ENCODE measurements around the gene DHCR7. TPM values are rescaled to one million over a fixed set of nuclear protein-coding genes. Genes with fewer than 3 reads are reported as not detected.

DHCR7 gene
- total and polyA plus RNA-seq, 2 experiments from 2014 or later = 140 to 303 TPM

- no peaks in the 10 kb centered on the region for H3K36me3 ChIP-seq (replicated peaks; ENCODE audit: insufficient read depth, low read depth)
- WGBS (ENCODE audit: low lambda C conversion rate, missing lambda C conversion rate) = 98% methylated on average over 25 of the region's 27 CpGs
Observed at GRCh38 chr11:71474141-71474770, 26.1 kb upstream of the DHCR7 start.

GRCh38 chr11:71473793-71474080, 25.5 kb upstream of the DHCR7 start:
- H3K4me1 ChIP-seq (ENCODE audit: insufficient read depth) = no peaks in the 10 kb centered on the region
- no peak overlapping the region for H2AFZ ChIP-seq
- no peak overlapping the region for H3K27ac ChIP-seq
- TF ChIP-seq EZH2phosphoT487 (IDR thresholded peaks at IDR 0.05; ENCODE audit: low read depth, severe bottlenecking, unreplicated experiment) (no peak), CTCF (IDR thresholded peaks at IDR 0.05; ENCODE audit: poor library complexity) (no peak), EZH2 (IDR thresholded peaks at IDR 0.05; ENCODE audit: borderline replicate concordance) (no peak)
- no peaks in the 10 kb centered on the region for H3K79me2 ChIP-seq
- no peaks in the 10 kb centered on the region for H3K36me3 ChIP-seq (replicated peaks; ENCODE audit: insufficient read depth, low read depth)
- H3K4me2 ChIP-seq = no peak overlapping the region
- DNase-seq (ENCODE audit: low spot score) = no peak
- H4K20me1 ChIP-seq (ENCODE audit: insufficient read depth, poor library complexity, severe bottlenecking) = no peaks in the 10 kb centered on the region
- H3K9me2 ChIP-seq (replicated peaks; ENCODE audit: insufficient read depth) = no peaks in the 10 kb centered on the region
- no peak overlapping the region for H3K4me3 ChIP-seq
- H3K9me3 ChIP-seq (ENCODE audit: low read depth) = no peaks in the 10 kb centered on the region
- WGBS (ENCODE audit: low lambda C conversion rate, missing lambda C conversion rate) = 94% methylated on average over 14 of the region's 14 CpGs
- no peaks in the 10 kb centered on the region for H3K27me3 ChIP-seq

More at GRCh38 chr11:71474141-71474770, 26.1 kb upstream of the DHCR7 start:
- Histone ChIP-seq H4K20me1 (ENCODE audit: insufficient read depth, poor library complexity, severe bottlenecking) (no peaks in the 10 kb centered on the region), H3K27me3 (no peaks in the 10 kb centered on the region), H3K4me1 (ENCODE audit: insufficient read depth) (no peaks in the 10 kb centered on the region), H3K9me3 (ENCODE audit: low read depth) (no peaks in the 10 kb centered on the region), H3K79me2 (no peaks in the 10 kb centered on the region), H3K4me2 (no peak overlapping the region), H2AFZ (no peak overlapping the region), H3K4me3 (no peak overlapping the region), H3K27ac (no peak overlapping the region), H3K9me2 (replicated peaks; ENCODE audit: insufficient read depth) (no peaks in the 10 kb centered on the region)
- TF ChIP-seq EZH2 (IDR thresholded peaks at IDR 0.05; ENCODE audit: borderline replicate concordance) (no peak), CTCF (IDR thresholded peaks at IDR 0.05; ENCODE audit: poor library complexity) (no peak), EZH2phosphoT487 (IDR thresholded peaks at IDR 0.05; ENCODE audit: low read depth, severe bottlenecking, unreplicated experiment) (no peak)
- no peak for DNase-seq (ENCODE audit: low spot score)

DNA sequence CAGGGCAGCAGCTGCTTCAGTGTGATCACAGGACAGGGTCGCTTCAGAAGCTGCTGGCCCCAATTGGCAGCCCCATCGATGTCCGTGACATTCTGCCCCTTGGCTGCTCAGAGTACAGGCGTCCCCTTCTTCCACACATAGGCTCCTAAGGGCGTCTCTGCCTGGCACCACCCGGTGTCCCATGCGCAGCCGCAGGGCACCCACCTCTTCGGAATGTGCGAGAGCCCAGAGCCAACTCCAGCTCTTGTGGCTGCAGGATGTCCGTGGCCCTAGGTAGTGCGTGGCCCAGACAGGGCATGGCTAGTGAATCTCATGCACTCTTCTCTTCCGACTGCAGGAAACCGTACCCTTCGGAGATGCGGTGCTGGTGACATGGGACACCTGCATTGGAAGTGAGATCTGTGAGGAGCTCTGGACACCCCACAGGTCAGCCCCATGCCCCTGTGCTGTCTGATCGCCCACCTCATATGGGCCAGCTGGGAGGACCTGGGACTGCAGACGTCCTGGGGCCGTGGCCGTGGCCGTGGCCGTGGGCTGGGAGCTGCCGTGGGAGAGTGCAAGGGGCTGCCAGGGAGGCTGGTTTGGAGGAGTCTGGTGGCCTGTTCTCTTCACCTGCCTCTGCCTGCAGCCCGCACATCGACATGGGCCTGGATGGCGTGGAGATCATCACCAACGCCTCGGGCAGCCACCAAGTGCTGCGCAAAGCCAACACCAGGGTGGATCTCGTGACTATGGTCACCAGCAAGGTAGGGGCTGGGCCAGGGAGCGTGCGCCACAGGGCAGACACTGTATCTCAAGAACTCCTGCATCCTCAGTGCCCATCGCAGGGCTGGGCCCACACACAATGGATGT, 25.0 kb upstream of the DHCR7 start:
- no peaks in the 10 kb centered on the region for H4K20me1 ChIP-seq (ENCODE audit: insufficient read depth, poor library complexity, severe bottlenecking)
- no peaks in the 10 kb centered on the region for H3K9me2 ChIP-seq (replicated peaks; ENCODE audit: insufficient read depth)
- H3K79me2 ChIP-seq = no peaks in the 10 kb centered on the region
- no peaks in the 10 kb centered on the region for H3K4me1 ChIP-seq (ENCODE audit: insufficient read depth)
- TF ChIP-seq EZH2 (IDR thresholded peaks at IDR 0.05; ENCODE audit: borderline replicate concordance) = no peak
- TF ChIP-seq EZH2phosphoT487 (IDR thresholded peaks at IDR 0.05; ENCODE audit: low read depth, severe bottlenecking, unreplicated experiment) = no peak
- TF ChIP-seq CTCF (IDR thresholded peaks at IDR 0.05; ENCODE audit: poor library complexity) = no peak
- H3K36me3 ChIP-seq (replicated peaks; ENCODE audit: insufficient read depth, low read depth) = no peaks in the 10 kb centered on the region
- 99% methylated on average over 33 of the region's 33 CpGs for WGBS (ENCODE audit: low lambda C conversion rate, missing lambda C conversion rate)
- no peak overlapping the region for H3K4me3 ChIP-seq
- no peak for DNase-seq (ENCODE audit: low spot score)
- no peaks in the 10 kb centered on the region for H3K9me3 ChIP-seq (ENCODE audit: low read depth)
- H2AFZ ChIP-seq = no peak overlapping the region
- no peaks in the 10 kb centered on the region for H3K27me3 ChIP-seq
- no peak overlapping the region for H3K27ac ChIP-seq
- H3K4me2 ChIP-seq = no peak overlapping the region

Measured in hepatocyte (in vitro differentiated cells).